ENCODE measurements around the gene RUVBL2.
A peak's percentile ranks its signal among the peaks of the same experiment; 100 is the strongest.
"Not testable (repeated sequence)": the region's sequence is repeated elsewhere in the genome, so short reads cannot be mapped to it uniquely, and the experiment has no call there.

Gene RUVBL2

DNA sequence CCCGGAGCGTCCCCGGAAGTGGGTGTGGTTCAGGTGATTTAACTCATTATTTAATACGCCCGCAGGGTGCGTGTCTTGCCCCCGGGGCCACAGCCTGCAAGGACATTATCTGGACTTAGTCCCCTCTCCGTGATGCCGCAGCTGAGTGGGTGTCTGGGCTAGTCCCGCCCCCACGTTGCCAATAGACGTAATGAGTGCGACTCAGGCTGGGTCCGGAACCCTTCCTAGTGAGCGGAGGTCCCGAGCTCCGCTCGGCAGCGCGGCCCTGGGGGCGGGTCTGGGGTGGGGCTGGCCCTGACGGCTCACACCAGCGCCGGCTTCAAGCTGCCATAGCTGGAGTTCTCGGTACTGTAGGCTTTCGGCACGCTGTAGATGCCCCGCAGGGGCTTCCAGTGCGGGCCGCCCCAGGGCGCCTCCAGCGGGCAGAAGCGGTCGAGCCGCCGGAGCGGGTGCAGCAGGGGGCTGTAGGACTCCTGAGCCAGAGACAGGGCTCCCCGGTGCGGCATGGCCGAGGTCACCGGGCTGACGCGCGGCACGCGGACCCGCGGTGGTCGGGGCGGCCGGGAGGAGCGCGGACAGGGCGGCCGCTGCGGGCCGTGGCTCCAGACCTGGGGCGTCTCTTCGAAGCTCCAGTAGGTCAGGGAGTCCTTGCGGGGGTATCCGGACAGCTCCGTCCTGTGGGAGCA lies 24.1 kb downstream of the RUVBL2 start:
- DNase-seq = peak; percentile 73

DNA sequence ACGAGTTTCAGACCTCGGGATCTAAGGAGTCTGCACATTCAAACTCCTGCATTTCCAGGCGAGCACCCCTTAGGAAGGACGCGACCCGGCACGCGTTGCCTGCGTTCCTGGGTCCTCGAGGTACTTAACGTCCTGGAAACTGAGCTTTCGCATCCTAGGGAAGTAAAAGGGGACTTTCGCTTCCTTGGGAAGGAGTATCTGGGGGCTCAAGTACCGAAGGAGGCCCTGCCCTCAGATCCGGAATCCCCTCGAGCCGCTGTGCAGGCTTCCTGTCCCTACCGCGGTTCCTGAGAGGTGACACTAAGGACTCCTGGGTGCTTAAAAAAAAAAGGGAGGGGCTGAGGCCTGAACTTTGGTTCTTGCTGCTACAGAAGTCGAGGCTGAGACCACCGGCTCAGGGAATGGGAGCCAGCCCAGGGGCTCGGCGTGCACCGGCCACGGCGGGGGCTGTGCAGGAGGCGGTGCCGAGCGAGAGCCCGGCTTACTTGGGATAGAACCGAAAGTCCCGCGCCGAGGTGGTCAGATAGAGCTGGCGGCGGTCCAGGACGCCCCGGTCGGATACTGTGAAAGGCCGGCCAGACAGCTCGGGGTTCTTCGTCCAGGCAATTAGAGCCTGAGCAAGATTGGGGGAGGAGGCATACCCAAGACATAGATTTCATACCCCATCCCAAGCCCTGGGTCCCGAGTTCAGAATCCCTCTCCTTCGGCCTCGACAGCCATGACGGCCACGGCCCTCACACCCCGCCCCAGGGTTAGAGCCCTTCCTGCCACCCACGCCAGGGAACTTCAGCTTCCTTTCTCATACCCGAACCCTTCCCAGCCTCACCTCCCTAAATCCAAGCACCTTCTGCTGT lies 24.9 kb downstream of the RUVBL2 start:
- peak; percentile 46 for DNase-seq

DNA sequence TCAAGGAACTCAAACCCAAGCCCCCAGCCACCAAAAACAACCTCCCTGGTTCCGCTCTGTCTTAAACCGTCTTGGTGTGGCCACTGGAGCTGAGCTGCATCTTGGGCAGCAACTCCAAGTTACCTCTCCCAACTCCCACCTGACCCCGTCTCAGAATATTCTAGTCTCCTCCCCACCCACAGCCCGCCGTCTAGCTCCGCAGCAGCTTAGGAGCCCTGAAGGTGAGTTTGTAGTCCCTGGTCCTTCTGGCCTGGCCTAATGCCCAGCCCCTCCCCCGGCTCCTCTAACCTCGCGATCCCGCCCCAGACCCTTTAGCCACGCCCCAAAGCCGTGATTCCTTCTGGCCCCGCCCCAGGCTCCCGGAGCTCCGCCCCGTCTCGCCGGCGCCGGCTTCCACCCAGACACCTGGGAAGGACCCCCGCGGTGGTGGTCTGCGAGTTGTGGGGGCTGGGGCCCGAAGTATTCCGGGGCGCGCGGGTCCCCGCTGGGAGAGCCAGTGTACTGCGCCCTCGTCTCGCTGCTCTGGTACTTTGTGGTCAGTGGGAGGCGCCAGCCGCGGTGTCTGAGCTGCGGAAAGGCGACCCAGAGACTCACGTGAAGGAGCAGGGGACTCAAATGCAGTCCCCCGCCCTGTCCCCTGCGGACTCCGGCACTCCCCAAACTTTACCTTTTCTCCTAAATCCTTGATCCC lies 25.7 kb downstream of the RUVBL2 start:
- peak; percentile 57 for DNase-seq

DNA sequence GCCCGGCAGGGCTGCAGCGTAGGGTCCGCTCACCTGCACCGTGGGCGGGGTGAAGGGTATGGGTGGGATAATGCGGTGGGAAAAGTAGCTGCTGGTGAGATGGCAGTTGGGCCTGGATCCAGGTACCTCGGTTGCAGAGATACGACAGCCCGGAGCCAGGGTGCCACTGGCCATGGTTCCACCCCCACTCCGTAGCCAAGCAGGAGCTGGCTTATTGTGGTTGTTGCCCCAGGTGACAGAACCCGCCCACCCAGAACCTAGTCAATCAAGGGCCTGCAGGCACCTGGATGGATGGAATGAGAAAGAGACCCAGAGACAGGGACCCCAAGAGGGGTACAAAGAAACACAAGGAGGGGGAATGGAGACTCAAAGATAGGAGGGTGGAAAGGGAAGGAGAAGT lies 26.7 kb downstream of the RUVBL2 start:
- no peak for DNase-seq

DNA sequence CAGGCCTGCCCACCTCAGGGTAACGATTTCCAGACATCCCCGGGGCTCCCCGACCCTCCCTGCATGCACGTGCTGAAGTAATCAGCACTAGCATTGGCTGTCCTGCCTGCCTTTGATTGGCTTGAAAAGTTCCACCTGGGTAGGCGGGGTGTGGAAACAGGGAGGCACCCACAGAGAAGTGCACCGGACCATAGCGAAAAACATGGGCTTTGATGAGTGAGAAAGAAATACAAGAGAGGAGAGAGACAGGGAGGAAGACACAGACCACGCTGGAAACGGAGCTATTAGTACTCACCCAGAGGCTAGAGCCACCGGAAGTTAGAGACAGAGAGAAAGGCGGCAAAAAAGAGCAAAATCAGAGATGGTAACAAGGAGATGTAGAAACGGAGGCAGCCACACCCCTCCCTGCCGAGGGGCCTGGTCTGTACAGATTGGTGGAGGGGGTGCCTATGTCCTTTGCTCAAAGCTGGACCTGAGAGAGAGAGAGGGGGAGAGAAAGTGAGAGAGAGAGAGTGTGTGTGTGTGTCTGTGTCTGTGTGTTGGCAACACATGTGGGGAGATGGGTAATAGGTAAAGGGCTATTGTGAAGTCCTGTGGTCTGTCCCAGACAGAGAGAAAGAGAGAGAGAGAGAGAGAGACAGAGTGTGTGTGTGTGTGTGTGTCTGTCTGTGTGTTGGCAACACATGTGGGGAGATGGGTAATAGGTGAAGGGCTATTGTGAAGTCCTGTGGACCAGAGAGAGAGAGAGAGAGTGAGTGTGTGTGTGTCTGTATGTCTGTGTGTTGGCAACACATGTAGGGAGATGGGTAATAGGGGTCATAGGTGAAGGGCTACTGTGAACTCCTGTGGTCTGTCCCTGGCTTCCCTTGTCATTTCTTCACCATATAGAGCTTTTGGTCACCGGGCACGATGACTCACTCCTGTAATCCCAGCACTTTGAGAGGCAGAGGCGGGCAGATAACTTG lies 27.5 kb downstream of the RUVBL2 start:
- DNase-seq = peak; percentile 30

DNA sequence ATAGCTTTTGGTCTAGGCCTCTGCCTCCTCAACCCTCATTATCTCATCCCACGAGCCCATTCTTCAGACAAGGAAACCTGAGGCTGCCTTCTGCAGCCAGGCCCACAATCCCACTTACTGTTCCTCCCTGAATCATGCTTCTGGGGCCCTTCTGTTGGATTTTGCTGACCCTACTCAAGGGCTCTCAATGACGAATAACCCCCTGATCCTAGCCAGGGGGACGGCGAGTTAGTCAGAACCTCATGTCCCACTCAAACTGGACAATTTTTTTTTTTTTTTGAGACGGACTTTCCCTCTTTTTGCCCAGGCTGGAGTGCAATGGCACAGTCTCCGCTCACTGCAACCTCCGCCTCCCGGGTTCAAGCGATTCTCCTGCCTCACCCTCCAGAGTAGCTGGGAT lies 28.4 kb downstream of the RUVBL2 start:
- DNase-seq = no peak

DNA sequence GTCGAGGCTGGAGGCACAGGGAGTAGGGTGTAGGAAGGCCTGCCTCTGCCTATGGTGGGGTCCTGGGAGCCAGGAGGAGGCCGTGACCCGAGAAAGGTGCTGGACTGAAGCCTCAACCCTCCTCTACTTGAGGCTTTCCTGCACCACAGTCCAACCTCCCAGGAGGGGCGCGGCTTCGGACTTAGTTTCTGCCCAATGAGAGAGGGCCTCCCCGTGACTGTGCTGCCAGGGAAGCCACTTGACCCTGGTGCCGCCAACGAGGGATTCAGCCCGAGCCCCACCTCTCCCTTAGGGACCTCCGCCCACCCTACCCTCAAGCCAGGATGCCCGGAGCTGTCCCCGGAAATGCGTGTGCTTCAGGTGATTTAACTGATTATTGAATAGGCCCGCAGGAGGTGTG lies 30.5 kb downstream of the RUVBL2 start, which contains the start of gene CGB3:
Gene CGB3 (minus strand): TSS at position 101 of the 400 bp plus-strand sequence. CDS start 362 bp downstream, outside the sequence.
- not testable (repeated sequence) for DNase-seq

DNA sequence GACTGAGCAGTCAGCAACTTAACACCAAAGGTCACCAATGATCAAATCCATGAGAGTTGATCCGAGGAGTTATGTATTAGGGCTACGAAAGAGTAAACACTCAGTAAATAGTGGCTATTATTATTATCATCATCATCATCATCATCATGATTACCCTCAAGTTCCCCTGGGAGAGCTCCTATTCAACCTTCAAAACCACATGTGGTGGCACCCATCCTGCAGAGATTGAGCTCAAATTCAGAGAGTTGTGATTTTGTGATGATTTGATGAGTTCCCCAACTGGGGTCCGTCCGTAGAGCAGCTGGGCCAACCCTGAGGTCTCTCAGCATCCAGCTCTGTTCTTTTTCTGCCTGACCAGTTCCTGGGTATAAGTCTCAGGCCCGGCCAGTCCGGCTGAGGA lies 31.4 kb downstream of the RUVBL2 start:
- DNase-seq = not testable (repeated sequence)

DNA sequence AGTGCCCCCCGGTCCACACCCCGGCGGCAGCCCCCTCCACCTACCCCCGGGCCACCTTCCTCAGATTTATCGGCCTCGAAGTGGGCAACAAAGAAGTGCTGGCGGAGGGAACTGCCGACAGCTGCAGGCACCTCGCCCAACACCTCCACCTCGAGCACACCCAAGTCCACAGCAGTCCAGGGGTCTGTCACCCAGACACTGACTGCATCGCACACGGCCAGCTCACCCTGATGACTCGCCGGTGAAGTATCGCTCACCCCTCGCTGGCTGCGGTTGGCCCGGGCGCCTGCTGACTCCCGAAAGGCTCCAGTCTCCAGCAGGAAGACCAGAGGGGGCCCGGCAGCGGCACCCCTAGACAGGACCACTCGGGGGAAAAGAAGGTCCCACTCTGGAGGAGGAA lies 31.9 kb downstream of the RUVBL2 start:
- DNase-seq = not testable (repeated sequence)

DNA sequence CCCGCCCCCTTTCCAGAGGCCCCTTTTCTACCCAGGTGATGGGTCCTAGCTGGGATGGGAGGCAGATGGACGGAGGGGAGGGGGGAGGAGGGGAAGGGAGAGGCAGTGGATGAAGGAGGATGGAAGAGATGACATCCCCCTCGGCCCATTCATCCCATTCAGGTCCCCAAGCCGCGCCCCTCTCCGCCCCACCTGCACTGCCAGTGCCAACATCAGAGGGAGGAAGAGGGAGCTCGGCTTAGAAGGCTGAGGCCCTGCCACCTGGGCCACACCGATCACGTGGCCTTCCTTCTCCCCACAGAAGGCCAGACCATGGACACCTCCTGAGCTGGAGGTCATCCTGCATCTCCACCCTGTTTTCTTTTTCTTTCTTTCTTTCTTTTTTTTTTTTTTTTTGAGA lies 35.0 kb downstream of the RUVBL2 start:
- not testable (repeated sequence) for DNase-seq

DNA sequence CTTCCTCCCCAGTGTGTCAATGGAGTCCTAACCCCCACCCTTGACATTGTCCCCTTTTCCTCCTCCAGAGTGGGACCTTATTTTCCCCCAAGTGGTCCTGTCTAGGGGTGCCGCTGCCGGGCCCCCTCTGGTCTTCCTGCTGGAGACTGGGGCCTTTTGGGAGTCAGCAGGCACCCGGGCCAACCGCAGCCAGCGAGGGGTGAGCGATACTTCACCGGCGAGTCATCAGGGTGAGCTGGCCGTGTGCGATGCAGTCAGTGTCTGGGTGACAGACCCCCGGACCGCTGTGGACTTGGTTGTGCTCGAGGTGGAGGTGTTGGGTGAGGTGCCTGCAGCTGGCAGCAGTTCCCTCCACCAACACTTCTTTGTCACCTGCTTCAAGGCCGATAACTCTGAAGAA lies 36.1 kb downstream of the RUVBL2 start:
- not testable (repeated sequence) for DNase-seq

DNA sequence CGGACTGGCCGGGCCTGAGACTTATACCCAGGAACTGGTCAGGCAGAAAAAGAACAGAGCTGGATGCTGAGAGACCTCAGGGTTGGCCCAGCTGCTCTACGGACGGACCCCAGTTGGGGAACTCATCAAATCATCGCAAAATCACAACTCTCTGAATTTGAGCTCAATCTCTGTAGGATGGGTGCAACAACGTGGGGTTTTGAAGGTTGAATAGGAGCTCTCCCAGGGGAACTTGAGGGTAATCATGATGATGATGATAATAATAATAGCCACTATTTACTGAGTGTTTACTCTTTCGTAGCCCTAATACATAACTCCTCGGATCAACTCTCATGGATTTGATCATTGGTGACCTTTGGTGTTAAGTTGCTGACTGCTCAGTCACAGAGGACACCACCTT lies 36.6 kb downstream of the RUVBL2 start:
- not testable (repeated sequence) for DNase-seq

DNA sequence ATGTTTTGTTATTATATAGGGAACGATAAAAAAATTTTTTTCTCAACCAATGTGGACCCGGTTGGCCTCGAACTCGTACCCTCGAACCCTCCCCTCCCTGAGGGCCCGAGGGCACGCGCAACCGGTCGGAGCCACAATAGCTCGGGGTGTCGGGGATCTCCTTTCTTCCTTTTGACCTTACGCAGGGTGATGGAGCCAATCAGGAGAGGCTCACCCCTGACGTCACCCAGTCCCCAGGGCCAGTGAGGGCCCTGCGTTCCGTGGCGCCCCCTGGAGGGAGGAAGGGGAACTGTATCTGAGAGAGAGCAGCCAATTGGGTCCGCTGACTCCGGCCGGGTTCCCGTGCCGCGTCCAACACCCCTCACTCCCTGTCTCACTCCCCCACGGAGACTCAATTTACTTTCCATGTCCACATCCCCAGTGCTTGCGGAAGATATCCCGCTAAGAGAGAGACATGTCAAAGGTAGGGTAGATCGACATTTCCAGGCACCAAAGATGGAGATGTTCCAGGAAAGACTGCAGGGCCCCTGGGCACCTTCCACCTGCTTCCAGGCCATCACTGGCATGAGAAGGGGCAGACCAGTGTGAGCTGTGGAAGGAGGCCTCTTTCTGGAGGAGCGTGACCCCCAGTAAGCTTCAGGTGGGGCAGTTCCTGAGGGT lies 38.1 kb downstream of the RUVBL2 start, which contains the start of gene CGB2:
Gene CGB2 (plus strand): TSS at position 249 of the 660 bp plus-strand sequence. CDS start 206 bp downstream, at position 455.
- DNase-seq = not testable (repeated sequence)

DNA sequence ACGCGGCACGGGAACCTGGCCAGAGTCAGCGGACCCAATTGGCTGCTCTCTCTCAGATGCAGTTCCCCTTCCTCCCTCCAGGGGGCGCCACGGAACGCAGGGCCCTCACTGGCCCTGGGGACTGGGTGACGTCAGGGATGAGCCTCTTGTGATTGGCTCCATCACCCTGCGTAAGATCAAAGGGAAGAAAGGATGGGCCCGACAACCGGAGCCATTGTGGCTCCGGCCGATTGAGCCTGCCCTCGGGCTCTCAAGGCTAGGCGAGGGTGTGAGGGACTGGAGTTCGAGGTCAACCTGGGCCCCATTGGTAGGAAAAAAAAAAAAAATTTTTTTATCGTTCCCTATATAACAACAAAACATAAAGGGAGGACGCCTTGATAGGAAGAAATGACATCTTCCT lies 43.1 kb downstream of the RUVBL2 start, which contains the start of gene CGB1:
Gene CGB1 (minus strand): TSS at position 81 of the 400 bp plus-strand sequence. CDS start 184 bp downstream, outside the sequence.
- not testable (repeated sequence) for DNase-seq

DNA sequence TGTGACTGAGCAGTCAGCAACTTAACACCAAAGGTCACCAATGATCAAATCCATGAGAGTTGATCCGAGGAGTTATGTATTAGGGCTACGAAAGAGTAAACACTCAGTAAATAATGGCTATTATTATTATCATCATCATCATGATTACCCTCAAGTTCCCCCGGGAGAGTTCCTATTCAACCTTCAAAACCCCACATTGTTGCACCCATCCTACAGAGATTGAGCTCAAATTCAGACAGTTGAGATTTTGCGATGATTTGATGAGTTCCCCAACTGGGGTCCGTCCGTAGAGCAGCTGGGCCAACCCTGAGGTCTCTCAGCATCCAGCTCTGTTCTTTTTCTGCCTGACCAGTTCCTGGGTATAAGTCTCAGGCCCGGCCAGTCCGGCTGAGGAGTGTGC lies 44.4 kb downstream of the RUVBL2 start:
- not testable (repeated sequence) for DNase-seq

DNA sequence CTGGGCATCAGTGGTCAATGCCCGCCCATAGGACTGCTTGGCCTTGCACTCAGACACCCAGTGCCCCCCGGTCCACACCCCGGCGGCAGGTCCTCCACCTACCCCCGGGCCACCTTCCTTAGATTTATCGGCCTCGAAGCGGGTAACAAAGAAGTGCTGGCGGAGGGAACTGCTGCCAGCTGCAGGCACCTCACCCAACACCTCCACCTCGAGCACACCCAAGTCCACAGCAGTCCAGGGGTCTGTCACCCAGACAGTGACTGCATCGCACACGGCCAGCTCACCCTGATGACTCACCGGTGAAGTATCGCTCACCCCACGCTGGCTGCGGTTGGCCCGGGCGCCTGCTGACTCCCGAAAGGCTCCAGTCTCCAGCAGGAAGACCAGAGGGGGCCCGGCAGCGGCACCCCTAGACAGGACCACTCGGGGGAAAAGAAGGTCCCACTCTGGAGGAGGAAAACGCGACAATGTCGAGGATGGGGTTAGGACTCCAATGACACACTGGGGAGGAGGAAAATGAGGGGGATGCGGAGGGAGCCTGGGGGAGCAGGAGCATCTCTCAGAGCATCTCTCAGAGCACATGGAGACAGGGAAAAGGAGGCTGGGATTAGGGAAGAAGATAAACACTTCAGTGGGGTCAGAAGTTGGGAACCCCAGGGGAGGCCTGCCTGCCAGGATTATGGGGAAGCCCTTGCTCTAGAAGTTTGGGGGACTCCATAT lies 45.0 kb downstream of the RUVBL2 start:
- not testable (repeated sequence) for DNase-seq

DNA sequence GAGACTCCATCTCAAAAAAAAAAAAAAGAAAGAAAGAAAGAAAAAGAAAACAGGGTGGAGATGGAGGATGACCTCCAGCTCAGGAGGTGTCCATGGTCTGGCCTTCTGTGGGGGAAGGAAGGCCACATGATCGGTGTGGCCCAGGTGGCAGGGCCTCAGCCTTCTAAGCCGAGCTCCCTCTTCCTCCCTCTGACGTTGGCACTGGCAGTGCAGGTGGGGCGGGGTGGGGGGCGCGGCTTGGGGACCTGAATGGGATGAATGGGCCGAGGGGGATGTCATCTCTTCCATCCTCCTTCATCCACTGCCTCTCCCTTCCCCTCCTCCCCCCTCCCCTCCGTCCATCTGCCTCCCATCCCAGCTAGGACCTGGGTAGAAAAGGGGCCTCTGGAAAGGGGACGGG lies 46.0 kb downstream of the RUVBL2 start:
- DNase-seq = not testable (repeated sequence)

DNA sequence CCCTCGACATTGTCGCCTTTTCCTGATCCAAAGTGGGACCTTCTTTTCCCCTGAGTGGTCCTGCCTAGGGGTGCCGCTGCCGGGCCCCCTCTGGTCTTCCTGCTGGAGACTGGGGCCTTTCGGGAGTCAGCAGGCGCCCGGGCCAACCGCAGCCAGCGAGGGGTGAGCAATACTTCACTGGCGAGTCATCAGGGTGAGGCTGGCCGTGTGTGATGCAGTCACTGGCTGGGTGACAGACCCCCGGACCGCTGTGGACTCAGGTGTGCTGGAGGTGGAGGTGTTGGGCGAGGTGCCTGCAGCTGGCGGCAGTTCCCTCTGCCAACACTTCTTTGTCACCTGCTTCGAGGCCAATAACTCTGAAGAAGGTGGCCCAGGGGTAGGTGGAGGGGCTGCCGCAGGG lies 48.5 kb downstream of the RUVBL2 start:
- no peak for DNase-seq

DNA sequence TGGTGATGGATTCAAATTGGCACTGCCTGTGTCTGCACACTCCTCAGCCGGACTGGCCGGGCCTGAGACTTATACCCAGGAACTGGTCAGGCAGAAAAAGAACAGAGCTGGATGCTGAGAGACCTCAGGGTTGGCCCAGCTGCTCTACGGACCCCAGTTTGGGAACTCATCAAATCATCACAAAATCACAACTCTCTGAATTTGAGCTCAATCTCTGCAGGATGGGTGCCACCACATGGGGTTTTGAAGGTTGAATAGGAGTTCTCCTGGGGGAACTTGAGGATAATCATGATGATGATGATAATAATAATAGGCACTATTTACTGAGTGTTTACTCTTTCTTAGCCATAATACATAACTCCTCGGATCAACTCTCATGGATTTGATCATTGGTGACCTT lies 49.0 kb downstream of the RUVBL2 start:
- not testable (repeated sequence) for DNase-seq

DNA sequence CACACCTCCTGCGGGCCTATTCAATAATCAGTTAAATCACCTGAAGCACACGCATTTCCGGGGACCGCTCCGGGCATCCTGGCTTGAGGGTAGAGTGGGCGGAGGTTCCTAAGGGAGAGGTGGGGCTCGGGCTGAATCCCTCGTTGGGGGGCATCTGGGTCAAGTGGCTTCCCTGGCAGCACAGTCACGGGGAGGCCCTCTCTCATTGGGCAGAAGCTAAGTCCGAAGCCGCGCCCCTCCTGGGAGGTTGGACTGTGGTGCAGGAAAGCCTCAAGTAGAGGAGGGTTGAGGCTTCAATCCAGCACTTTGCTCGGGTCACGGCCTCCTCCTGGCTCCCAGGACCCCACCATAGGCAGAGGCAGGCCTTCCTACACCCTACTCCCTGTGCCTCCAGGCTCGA lies 49.9 kb downstream of the RUVBL2 start, which contains the start of gene CGB5:
Gene CGB5 (plus strand): TSS at position 301 of the 400 bp plus-strand sequence. CDS start 362 bp downstream, outside the sequence.
- not testable (repeated sequence) for DNase-seq
